Stimulated activated naive CD4-positive, alpha-beta T cell (primary cell): ENCODE measurements around the gene DNAAF6.
A peak's percentile ranks its signal among the peaks of the same experiment; 100 is the strongest.
"Not testable (repeated sequence)": the region's sequence is repeated elsewhere in the genome, so short reads cannot be mapped to it uniquely, and the experiment has no call there.

ENCODE experiments used
- DNase-seq, 6 experiments: peaks; one replicate each; lab custom pipeline; 2025; lab: John Stamatoyannopoulos, UW

DNAAF6 gene

GRCh38 chrX:107205770-107206696, at the start of gene DNAAF6, which contains the start of gene NUP62CL:
DNAAF6 (plus strand) TSS chrX:107206611; CDS start chrX:107212876, 6,265 bp downstream.
NUP62CL (minus strand) TSS chrX:107206433; CDS start chrX:107175146, 31,287 bp downstream.
- DNase-seq, result peak; percentile 49 to 68 (median 62)

GRCh38 chrX:107157618-107158017, 48.8 kb upstream of the DNAAF6 start:
- DNase-seq, result not testable (repeated sequence)

GRCh38 chrX:107167163-107167921, 39.1 kb upstream of the DNAAF6 start:
- DNase-seq, result no peak

GRCh38 chrX:107168257-107168656, 38.2 kb upstream of the DNAAF6 start:
- DNase-seq, result no peak

GRCh38 chrX:107168712-107169111, 37.7 kb upstream of the DNAAF6 start:
- DNase-seq, result no peak

- DNase-seq, result no peak
These were observed 34.9 kb upstream of the DNAAF6 start for GRCh38 chrX:107171369-107172102.

GRCh38 chrX:107197319-107197718, 9.1 kb upstream of the DNAAF6 start:
- no peak for DNase-seq

GRCh38 chrX:107198074-107198473, 8.3 kb upstream of the DNAAF6 start:
- DNase-seq, result not testable (repeated sequence)

- DNase-seq, result no peak
These were observed 6.9 kb upstream of the DNAAF6 start for GRCh38 chrX:107199491-107199890.

- no peak for DNase-seq
These were observed 2.3 kb upstream of the DNAAF6 start for GRCh38 chrX:107204068-107204605.

- no peak for DNase-seq
These were observed 270 bp downstream of the DNAAF6 start for GRCh38 chrX:107206697-107207065.

- DNase-seq, result no peak
These were observed 678 bp downstream of the DNAAF6 start for GRCh38 chrX:107207089-107207488.

GRCh38 chrX:107207943-107208342, 1.5 kb downstream of the DNAAF6 start:
- no peak for DNase-seq

GRCh38 chrX:107213477-107213876, 7.1 kb downstream of the DNAAF6 start:
- DNase-seq, result no peak

- DNase-seq, result no peak
These were observed 20.3 kb downstream of the DNAAF6 start for GRCh38 chrX:107226757-107227156.

- DNase-seq, result no peak
These were observed 21.5 kb downstream of the DNAAF6 start for GRCh38 chrX:107227780-107228485.

- DNase-seq, result no peak
These were observed 22.0 kb downstream of the DNAAF6 start for GRCh38 chrX:107228486-107228819.

- DNase-seq, result peak in 2 of 6 experiments; percentile 0 to 3
These were observed 66.1 kb downstream of the DNAAF6 start for GRCh38 chrX:107272431-107272921.

- no peak for DNase-seq
These were observed 67.4 kb downstream of the DNAAF6 start for GRCh38 chrX:107273795-107274194.

- no peak for DNase-seq
These were observed 82.3 kb downstream of the DNAAF6 start for GRCh38 chrX:107288676-107289075.

GRCh38 chrX:107290019-107290418, 83.6 kb downstream of the DNAAF6 start:
- no peak for DNase-seq
